Measurements from ENCODE around the gene KIN. TPM values are rescaled to one million over a fixed set of nuclear protein-coding genes. Genes with fewer than 3 reads are reported as not detected.
"Not testable (repeated sequence)": the region's sequence is repeated elsewhere in the genome, so short reads cannot be mapped to it uniquely, and the experiment has no call there.

KIN gene
- total RNA-seq, 4 donors from 2014 or later = 7.5 to 10.2 (median 8.1) TPM

GRCh38 chr10:7718685-7719084, 69.1 kb downstream of the KIN start:
- intact Hi-C loops (cut with DNase I) = no loop called here
- H3K27me3 ChIP-seq = no peaks in the 10 kb centered on the region
- no peaks in the 10 kb centered on the region for H3K36me3 ChIP-seq
- no peaks in the 10 kb centered on the region for H3K4me1 ChIP-seq
- WGBS, 2 donors = 87 to 93% methylated on average over 4 of the region's 4 CpGs
- no peak for TF ChIP-seq POLR2A (IDR thresholded peaks at IDR 0.05)
- TF ChIP-seq CTCF (IDR thresholded peaks at IDR 0.05) = no peak
- H3K27ac ChIP-seq = no peak overlapping the region
- no peak for DNase-seq
- no peak overlapping the region for H3K4me3 ChIP-seq (replicated peaks in 1 of 3)
- H3K9me3 ChIP-seq = no peaks in the 10 kb centered on the region

- Histone ChIP-seq H3K9me3 (no peaks in the 10 kb centered on the region), H3K27me3 (no peaks in the 10 kb centered on the region), H3K4me1 (no peaks in the 10 kb centered on the region), H3K36me3 (no peaks in the 10 kb centered on the region), H3K4me3 (replicated peaks in 1 of 3) (no peak overlapping the region), H3K27ac (no peak overlapping the region)
- DNase-seq = no peak
- WGBS, 2 donors = 89 to 91% methylated on average over 5 of the region's 5 CpGs
- intact Hi-C loops (cut with DNase I) = no loop called here
- no peak for TF ChIP-seq POLR2A (IDR thresholded peaks at IDR 0.05)
- TF ChIP-seq CTCF (IDR thresholded peaks at IDR 0.05) = no peak
Observed at GRCh38 chr10:7717767-7718166, 70.0 kb downstream of the KIN start.

GRCh38 chr10:7715515-7715914, 72.3 kb downstream of the KIN start:
- no peaks in the 10 kb centered on the region for H3K36me3 ChIP-seq
- no peak for DNase-seq
- intact Hi-C loops (cut with DNase I) = no loop called here
- H3K9me3 ChIP-seq = no peaks in the 10 kb centered on the region
- H3K4me1 ChIP-seq = no peaks in the 10 kb centered on the region
- H3K27ac ChIP-seq = no peak overlapping the region
- no peak for TF ChIP-seq POLR2A (IDR thresholded peaks at IDR 0.05)
- TF ChIP-seq CTCF (IDR thresholded peaks at IDR 0.05) = no peak
- H3K27me3 ChIP-seq = no peaks in the 10 kb centered on the region
- no peak overlapping the region for H3K4me3 ChIP-seq (replicated peaks in 1 of 3)
- WGBS, 2 donors = 94 to 95% methylated on average over 7 of the region's 7 CpGs

DNA sequence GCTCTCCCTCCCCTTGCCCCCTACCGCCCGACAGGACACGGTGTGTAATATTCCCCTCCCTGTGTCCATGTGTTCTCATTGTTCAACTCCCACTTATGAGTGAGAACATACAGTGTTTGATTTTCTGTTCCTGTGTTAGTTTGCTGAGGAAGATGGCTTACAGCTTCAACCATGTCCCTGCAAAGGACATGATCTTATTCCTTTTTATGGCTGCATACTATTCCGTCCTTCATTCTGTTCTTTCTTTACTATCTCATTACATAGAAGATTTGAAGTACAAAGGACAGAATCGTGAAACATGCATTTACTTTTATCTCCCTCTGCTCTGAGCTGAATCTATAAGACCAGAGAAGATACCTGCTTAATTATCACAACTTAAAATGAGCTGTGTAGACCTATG, 76.7 kb downstream of the KIN start:
- H3K27ac ChIP-seq; intact Hi-C loops (cut with DNase I); H3K27me3 ChIP-seq; H3K4me1 ChIP-seq; H3K4me3 ChIP-seq (replicated peaks in 1 of 3); DNase-seq; H3K36me3 ChIP-seq; H3K9me3 ChIP-seq: not testable (repeated sequence)
- WGBS, 2 donors = 86 to 93% methylated on average over 5 of the region's 5 CpGs

GRCh38 chr10:7710446-7710845, 77.3 kb downstream of the KIN start:
- H3K36me3 ChIP-seq = no peaks in the 10 kb centered on the region
- no peaks in the 10 kb centered on the region for H3K27me3 ChIP-seq
- no peaks in the 10 kb centered on the region for H3K9me3 ChIP-seq
- intact Hi-C loops (cut with DNase I) = no loop called here
- H3K4me1 ChIP-seq = no peaks in the 10 kb centered on the region
- no peak overlapping the region for H3K27ac ChIP-seq
- no peak for DNase-seq
- WGBS, 2 donors = 95 to 97% methylated on average over 1 of the region's 1 CpG
- no peak for TF ChIP-seq POLR2A (IDR thresholded peaks at IDR 0.05)
- no peak for TF ChIP-seq CTCF (IDR thresholded peaks at IDR 0.05)
- no peak overlapping the region for H3K4me3 ChIP-seq (replicated peaks in 1 of 3)

- TF ChIP-seq CTCF (IDR thresholded peaks at IDR 0.05) (no peak), POLR2A (IDR thresholded peaks at IDR 0.05) (no peak)
- WGBS, 2 donors = 97 to 98% methylated on average over 4 of the region's 4 CpGs
- H3K9me3 ChIP-seq = no peaks in the 10 kb centered on the region
- intact Hi-C loops (cut with DNase I) = no loop called here
- no peak overlapping the region for H3K27ac ChIP-seq
- DNase-seq = no peak
- no peaks in the 10 kb centered on the region for H3K4me1 ChIP-seq
- no peak overlapping the region for H3K4me3 ChIP-seq (replicated peaks in 1 of 3)
- no peaks in the 10 kb centered on the region for H3K27me3 ChIP-seq
- H3K36me3 ChIP-seq = no peaks in the 10 kb centered on the region
Observed at GRCh38 chr10:7708832-7709231, 79.0 kb downstream of the KIN start.
